NOMO-1 treated with dmso at 0.1 percent for 144 hours (cell line): ENCODE data around the gene GAA.

ENCODE experiments used
- DNase-seq: peaks from one replicate; lab custom pipeline; 2025; ENCODE audit not compliant: unreplicated experiment; lab: John Stamatoyannopoulos, UW

Gene GAA

DNA sequence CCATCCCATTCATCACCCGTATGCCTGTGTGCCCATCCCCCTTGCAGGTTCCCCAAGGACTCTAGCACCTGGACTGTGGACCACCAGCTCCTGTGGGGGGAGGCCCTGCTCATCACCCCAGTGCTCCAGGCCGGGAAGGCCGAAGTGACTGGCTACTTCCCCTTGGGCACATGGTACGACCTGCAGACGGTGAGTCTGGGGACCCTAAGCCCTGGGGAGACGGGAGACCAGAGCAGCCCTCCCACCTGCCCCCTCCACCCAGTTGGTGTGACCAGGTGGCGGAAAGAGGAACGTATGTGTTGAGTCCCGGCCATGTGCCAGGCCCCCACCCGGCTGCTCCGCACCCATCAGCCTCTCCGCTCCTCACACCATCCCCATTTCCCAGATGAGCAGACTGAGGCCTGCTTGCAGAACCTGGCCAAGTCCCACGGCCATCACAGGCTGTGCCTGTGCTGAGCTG, 15.6 kb downstream of the GAA start:
- no peak for DNase-seq

DNA sequence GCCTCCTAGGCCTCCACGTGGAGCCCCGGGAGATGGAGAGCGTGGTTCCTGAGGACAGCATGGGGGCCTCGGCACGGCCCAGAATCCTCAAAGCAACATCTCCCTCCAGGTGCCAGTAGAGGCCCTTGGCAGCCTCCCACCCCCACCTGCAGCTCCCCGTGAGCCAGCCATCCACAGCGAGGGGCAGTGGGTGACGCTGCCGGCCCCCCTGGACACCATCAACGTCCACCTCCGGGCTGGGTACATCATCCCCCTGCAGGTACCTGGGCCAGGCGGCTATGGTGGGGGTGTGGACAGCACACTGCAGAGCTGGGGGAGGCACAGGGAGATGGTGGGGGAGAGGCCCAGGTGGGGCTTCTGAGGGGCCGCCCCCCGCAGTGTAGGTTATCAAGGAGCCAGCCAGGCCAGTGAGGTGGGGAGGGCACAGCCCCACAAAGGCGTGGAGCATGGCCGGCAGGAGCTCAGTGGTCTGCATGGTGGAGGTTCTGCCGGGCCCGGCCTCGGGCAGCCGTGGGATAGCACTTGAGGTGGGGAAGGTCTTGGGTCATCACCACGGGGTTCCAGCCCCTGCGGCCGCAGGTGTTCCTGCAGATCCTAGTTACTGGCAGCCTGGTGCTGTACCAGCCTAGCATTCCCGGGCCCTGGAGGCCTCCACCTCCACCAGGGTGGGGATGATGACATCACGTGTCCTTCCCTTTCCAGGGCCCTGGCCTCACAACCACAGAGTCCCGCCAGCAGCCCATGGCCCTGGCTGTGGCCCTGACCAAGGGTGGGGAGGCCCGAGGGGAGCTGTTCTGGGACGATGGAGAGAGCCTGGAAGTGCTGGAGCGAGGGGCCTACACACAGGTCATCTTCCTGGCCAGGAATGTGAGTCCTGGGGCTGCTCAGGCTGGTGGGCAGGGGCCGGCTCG, 16.4 kb downstream of the GAA start:
- DNase-seq: no peak

DNA sequence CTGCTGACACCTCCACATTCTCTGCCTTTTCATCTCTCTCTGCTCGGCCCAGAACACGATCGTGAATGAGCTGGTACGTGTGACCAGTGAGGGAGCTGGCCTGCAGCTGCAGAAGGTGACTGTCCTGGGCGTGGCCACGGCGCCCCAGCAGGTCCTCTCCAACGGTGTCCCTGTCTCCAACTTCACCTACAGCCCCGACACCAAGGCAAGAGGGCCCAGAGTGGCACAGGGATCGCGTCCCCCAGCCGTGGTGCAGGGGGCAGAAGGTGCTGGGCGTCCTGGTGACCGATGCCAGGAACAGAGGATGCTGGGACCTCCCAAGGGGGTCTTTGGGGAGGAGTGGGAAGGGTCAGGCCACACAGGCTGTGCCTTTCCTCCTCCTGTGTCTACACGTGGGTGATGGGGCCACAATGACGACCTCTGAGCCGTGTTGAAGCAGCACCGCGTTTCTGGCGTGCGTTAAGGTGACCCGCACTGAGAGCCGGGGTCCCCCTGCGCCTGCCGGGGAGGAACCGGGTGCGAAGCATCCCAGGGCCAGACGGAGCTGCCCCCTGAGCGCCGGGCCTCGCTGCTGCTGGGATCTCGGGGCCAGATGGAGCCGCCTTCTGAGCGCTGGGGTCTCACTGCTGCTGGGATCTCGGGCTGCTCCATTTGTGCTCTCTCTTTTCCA, 17.4 kb downstream of the GAA start:
- no peak for DNase-seq

DNA sequence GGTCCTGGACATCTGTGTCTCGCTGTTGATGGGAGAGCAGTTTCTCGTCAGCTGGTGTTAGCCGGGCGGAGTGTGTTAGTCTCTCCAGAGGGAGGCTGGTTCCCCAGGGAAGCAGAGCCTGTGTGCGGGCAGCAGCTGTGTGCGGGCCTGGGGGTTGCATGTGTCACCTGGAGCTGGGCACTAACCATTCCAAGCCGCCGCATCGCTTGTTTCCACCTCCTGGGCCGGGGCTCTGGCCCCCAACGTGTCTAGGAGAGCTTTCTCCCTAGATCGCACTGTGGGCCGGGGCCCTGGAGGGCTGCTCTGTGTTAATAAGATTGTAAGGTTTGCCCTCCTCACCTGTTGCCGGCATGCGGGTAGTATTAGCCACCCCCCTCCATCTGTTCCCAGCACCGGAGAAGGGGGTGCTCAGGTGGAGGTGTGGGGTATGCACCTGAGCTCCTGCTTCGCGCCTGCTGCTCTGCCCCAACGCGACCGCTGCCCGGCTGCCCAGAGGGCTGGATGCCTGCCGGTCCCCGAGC, 17.9 kb downstream of the GAA start:
- DNase-seq: no peak

DNA sequence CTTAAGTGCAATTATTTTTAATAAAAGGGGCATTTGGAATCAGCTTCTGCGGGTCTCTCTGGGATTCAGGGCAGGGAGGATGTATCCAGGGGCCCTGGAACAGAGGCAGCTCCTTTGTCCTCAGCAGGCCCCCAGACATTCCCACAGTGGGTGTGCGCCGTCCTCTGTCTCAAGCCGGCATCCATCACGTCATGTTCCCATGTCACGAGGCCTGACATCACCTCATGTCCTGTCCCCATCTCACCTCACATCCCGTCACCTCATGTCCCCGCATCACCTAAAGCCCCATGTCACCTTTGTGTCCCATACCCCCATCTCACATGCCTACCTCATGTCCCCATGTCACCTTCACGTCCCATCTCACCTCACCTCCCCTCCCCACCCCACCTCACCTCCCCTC, 18.5 kb downstream of the GAA start:
- no peak for DNase-seq

DNA sequence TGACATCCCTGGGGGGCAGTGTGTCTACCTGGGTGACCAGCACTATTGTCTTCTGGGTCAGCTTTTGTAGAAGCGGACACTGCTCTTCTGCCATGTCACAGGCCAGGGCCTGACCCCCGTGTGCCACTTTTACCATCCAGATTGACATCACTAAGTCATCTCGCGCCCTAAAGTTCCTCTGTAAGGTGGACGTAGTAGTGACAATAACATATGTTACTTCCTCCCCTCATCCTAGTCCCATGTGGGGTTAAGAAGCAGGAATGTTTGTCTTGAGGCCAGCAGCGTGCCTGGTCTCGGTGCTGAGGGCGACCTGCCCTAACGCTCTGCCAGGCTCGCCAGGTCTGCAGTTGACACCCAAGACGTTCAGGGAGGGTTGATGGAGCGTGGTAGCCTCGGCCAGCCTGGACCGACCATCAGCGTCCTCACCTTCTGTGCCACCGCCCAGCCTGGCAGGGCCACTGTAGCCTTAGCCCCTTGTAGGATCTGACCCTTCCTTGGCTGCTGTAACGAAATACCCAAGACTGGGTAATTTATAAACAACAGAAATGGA, 20.7 kb downstream of the GAA start:
- DNase-seq: no peak

DNA sequence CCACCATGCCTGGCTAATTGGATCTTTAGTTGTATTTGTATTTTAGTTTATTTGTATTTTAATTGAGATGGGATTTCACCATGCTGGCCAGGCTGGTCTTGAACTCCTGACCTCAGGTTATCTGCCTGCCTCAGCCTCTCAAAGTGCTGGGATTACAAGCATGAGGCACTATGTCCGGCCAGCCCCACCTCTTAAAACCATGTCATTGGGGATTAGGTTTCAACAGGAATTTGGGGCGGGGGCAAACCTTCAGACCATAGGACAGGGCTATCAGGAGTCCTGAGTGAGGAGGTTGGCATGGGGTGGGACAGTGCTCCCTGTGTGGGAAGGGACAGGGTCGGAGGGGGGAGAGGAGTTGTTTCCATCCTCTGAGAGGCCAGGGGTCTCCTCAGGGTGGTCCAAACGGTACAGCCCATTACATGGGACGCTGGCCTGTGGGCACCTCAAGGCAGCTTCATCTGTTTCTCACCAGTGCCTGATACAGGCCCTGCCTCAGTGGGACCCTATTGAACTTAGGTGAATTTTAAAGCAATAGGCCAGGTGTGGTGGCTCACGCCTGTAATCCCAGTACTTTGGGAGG, 21.6 kb downstream of the GAA start:
- no peak for DNase-seq

DNA sequence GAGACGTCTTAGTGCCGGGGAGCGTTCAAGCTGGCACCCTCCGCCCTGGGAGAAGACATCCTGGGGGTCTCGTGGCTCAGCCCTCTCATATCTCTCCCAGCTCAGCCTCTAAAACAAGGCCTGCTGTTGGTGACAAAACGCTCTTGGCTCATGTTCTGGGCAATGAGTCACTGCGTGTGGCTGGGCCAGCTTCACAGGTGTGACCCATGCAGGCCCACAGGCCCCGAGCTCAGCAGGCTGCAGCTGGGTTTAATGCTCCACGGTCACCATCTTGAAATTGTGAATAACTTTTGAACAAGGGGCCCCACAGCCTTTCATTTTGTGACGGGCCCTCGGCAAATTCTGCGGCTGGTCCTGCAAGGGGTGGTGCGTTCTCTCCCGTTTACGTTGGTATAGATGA, 22.4 kb downstream of the GAA start:
- DNase-seq: no peak

DNA sequence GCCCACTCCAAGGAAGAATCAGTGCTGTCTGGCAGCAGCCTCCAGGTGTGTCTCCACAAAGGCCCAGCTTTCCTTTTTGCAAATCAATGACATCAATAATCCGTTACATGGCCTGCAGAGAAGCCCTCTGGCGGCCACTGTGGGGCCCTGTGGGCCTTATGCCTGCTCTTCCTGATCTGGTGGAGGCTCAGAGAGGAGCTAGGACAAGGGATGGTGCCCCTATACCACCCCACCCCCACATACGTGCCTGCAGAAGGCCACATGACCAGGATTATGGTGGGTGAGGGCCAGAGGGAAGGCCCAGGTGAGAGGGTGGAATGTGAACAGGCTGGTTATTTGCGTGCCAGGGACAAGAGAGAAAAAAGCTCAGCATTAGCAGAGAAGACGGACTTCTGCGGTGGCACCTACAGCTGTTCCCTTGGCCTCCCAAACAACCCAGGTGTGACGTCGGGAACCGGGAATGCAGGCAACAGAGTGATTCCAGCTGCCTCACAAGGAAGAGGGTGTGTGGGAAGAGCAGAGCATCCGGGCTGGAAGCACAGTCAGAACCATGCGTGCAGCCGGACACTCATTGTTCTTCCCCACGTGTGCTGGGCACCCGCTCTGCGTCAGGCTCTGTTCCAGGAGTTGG, 23.1 kb downstream of the GAA start:
- no peak for DNase-seq

DNA sequence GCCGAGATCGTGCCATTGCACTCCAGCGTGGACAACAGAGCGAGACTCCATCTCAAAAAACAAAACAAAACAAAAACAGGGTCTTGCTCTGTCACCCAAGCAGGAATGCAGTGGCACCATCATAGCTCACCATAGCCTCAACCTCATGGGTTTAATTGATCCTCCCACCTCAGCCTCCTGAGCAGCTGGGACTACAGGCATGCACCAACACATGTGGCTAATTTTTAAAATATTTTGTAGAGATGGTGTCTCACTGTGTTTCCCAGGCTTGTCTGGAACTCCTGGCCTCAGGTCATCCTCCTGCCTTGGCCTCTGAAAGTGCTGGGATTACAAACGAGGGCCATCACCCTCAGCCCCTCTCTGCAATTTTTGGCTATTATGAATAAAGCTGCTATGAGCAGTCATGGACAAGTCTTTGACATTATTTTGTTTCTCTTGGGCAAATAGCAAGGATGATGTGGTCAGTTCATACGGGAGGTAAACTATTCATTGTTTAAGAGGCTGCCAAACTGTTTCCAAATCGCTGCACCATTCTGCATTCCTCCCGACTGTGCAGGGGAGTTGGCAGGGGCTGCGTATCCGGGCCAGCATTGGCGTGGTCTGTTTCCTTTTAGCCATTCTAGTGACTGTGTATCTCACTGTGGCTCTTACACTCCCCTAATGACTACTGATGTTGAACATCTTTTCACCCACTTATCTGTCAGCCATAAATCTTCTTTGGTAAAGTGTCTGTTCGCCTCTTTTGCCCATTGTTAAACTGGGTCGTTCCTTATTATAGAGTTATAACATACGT, 24.5 kb downstream of the GAA start:
- no peak for DNase-seq

DNA sequence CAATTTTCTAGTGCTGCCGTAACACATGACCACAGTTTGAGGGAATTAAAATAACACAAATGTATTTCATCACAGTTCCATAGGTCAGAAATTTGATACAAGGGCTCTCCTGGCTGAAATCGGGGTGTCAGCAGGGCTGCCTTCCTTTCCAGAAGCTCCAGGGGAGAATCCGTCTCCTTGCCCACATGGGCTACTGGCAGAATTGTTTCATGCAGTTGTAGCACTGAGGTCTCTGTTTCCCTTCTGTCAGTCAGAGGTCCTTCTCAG, 25.0 kb downstream of the GAA start:
- no peak for DNase-seq

DNA sequence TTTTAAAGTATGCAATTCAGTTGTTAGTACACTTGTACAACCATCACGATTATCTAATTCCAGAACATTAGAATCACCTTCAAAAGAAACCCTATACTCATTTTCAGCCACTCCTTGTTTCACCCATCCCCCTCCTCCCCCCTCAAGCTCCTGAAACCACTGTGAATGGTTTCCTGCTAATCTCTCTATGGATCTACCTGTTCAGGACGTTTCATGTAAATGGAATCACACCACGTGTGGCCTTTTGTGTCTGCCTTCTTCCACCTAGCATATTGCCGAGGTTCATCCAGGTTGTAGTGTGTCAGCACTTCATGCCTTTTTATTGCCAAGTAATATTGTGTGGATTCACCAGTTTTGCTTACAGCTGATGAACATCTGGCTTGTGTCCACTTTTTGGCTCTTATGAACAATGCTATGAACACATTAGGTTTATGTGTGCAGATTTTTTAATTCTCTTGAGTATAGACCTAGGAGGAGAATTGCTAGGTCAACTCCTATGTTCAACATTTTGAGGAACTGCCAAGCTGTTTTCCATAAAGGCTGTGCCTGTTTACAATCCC, 27.7 kb downstream of the GAA start:
- DNase-seq: no peak

DNA sequence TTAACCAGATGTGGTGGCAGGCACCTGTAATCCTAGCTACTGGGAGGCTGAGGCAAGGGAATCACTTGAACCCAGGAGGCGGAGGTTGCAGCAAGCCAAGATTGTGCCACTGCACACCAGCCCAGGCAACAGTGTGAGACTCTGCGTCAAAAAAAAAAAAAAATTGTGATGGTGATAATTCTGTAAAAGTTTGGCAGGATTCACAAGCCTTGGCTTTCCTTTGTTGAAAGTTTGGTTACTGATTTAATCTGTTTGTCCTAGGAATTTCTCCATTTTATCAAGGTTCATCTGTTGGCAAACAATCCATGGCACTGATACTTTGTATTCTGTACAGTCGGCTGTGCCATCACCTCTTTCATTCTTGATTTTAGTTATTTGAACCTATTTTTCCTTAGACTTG, 29.6 kb downstream of the GAA start:
- no peak for DNase-seq

DNA sequence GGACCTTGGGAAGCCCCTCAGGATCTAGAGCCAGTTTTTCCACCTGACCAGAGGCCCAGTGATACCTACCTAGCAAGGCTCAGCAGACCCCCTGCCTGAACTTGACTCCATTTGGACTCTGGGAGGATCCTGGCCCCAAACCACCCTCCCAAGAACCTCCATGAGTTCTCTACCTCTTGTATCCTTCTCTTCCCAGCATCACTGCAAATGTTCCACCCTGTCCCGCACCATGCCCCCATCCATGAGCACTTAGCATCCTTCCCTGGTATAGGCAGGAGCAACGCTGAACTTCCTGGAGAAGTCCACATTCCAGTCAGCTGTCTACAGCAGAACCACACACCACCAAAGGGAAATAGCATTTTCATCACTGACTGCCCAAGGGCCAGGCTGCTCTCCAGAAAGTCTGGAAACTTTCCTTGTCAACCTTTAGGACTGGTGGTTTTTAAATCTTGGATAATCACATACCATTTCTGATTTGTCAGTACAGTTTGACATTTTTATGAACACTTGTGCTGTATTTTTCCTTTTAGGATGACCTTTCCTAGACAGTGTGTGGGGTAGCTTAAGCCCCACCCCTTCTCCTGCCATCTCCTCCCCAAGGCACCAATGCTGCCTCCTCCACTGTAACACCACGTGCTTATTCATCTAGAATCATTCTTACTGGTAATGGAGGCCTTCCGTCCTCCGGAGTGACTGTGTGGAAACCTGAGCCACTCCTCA, 31.7 kb downstream of the GAA start:
- DNase-seq: no peak

DNA sequence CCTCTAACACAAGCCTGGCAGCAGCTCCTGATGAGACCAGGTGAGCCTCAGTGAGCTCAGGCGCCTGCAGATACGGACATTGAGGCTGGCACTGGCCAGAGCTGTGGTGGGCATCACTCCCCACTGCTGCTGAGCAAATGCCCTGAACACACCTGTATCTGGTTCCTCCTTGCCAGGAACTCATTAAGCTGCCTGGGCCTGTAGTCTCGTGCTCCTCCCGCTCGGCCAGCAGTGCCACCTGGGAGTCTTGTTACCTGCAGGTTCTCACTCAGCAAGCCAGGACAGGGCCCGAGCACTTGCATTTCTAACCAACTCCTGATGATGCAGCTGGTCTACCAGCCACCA, 32.2 kb downstream of the GAA start:
- no peak for DNase-seq

DNA sequence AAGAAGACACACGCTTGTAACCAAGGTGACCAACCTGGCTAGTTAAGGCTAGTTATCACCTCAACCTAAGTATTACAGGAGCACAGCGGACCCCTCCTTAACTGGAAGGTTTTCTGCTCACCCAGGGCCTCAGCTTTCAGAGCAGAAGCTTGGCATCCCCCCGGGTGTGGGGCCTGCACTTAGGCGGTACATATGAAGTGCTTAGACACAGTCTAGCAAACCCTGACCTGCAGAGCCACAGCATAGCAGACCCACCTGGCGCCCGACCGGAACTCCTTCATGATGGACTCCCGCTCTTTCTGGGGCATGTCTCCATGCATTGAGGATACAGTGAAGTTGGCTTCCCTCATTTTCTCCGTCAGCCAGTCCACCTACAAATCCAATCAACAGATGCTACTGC, 35.8 kb downstream of the GAA start:
- no peak for DNase-seq

DNA sequence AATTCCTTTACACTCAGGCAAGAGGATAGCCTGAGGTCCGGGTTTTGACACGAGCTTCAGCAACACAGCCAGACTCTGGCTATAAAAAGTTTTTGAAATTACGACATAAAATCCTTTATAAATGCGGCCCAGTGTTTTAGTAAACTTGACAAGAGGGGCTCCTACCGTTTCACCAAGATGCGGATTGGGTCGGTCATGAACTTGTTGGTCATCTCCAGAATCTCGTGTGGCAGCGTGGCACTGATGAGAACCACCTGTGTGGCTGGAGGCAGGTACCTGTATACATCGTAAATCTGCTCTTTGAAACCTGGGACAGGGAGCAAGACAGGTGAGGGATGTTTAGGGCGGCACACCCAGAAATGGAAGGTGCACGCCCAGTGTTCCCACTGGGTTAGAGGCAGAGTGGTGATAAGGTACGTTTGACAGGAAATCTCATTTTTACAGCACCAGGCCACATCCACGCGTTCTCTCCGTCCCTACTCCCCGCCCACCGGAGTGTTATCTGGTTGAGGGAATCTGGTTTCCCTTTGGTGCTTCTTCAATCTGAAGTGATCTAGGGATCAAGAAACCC, 37.6 kb downstream of the GAA start:
- no peak for DNase-seq

DNA sequence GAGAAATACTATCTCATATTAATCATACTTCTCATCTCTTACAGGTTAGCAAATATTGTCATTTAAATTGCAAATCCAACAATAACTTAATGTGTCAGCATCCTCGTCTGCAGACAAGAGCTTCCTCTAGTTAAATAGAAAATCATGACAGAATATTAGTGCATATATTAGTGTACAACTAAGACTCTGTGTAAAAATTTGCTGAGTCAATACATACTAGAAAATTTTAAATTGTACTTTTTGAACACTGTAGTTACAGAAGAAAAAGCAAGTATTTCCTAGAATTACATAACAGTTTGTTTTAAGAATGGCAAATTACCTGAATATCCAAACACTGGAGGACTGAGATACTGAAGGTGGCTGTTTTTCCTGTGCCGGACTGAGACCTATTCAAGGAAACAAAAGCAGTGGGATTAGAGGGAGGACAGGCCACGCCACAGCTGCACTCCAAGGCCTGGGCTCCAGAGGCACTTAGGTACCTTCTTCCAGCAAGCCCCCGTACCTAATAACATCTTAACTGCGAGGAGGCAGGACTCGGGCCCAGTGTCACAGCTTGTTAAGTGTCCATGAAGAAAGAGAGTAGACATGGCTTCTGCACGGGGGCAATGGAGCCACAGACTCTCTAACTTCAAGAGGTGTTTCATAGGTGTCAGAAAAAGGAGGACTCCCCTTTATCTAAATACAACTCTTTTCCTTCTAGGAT, 40.2 kb downstream of the GAA start:
- no peak for DNase-seq

DNA sequence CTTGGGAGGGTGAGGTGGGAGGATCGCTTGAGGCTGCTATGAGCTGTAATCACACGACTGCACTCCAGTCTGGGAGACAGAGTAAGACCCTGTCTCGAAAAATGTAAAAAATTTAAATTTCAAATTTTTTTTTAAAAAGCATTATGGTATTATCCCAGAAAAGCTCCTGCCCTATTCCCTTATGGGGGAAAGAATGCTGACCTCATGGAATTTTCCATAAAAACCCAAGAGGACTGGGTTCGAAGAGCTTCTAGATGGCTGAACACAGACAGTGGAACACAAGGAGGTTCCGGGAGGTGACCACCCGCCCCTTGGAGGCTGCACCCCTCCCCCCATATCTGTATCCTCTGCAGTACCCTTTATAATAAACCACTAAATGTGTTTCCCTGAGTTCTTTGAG, 41.5 kb downstream of the GAA start:
- no peak for DNase-seq
